Esophagus (tissue), 2 donors: ENCODE data around the gene SYNPO. TPM values are rescaled to one million over a fixed set of nuclear protein-coding genes. Genes with fewer than 3 reads are reported as not detected.

Experiments used
- H3K27ac ChIP-seq, 2 donors: one replicate each; pipeline ENCODE4 v1.5.1; 2013; ENCODE audit warnings: low read depth in 2 of 2, mild to moderate bottlenecking in 2 of 2, inconsistent platforms in 1 of 2, low read length in 1 of 2, moderate library complexity in 1 of 2
- H3K27me3 ChIP-seq, 2 donors: one replicate each; pipeline ENCODE4 v1.6.1; 2013; ENCODE audit warnings: low read length in 2 of 2, control low read depth in 1 of 2, mild to moderate bottlenecking in 1 of 2; ENCODE audit not compliant: insufficient read depth in 2 of 2, control insufficient read depth in 1 of 2
- H3K36me3 ChIP-seq, 2 donors: one replicate each; pipeline ENCODE4 v1.6.1; 2013; ENCODE audit warnings: low read length in 1 of 2; ENCODE audit not compliant: control insufficient read depth in 2 of 2, insufficient read depth in 2 of 2
- H3K4me1 ChIP-seq, 2 donors: one replicate each; pipeline ENCODE4 v1.6.1; 2013; ENCODE audit warnings: low read length in 1 of 2; ENCODE audit not compliant: control insufficient read depth in 2 of 2, insufficient read depth in 2 of 2
- H3K4me3 ChIP-seq, 2 donors: one replicate each; pipeline ENCODE4 v1.5.1; 2013; ENCODE audit warnings: low read length in 2 of 2, mild to moderate bottlenecking in 2 of 2, low read depth in 1 of 2, moderate library complexity in 1 of 2
- H3K9me3 ChIP-seq, 2 donors: one replicate each; pipeline ENCODE4 v1.6.1; 2013; ENCODE audit warnings: mild to moderate bottlenecking in 2 of 2, low read depth in 1 of 2, low read length in 1 of 2, moderate library complexity in 1 of 2; ENCODE audit not compliant: control insufficient read depth in 2 of 2, insufficient read depth in 1 of 2
- WGBS, 2 donors: extraction: QIAGEN DNeasy Blood & Tissue Kit; methylation state at CpG; one replicate each; pipeline ENCODE4 v1.1.7; 2013; 5-methylcytosine and 5-hydroxymethylcytosine counted together
- polyA plus RNA-seq, 2 donors: library from polyadenylated mRNA; stranded (reverse); fragments of 200-250 nt; gene quantifications; one replicate each; pipeline ENCODE4 v1.2.3, GENCODE V29; 2013
- donor health status: healthy with polysubstance abuse.
- donor health status: Bipolar disorder and iron deficiency.

SYNPO gene
- polyA plus RNA-seq, 2 donors = 4.3 to 5.0 TPM

GRCh38 chr5:150598821-150599273 lies 41.6 kb upstream of the SYNPO start:
- peak overlapping the region; percentile 26 to 72 for H3K27ac ChIP-seq
- no peaks in the 10 kb centered on the region for H3K9me3 ChIP-seq
- H3K4me3 ChIP-seq = no peak overlapping the region
- H3K36me3 ChIP-seq = no peaks in the 10 kb centered on the region
- WGBS, 2 donors = 49 to 70% methylated on average over 12 of the region's 12 CpGs
- peaks cover 14 to 18% of the 10 kb centered on the region in 2 donors for H3K4me1 ChIP-seq
- H3K27me3 ChIP-seq = no peaks in the 10 kb centered on the region

GRCh38 chr5:150599281-150599680 lies 41.2 kb upstream of the SYNPO start:
- Histone ChIP-seq H3K27ac (peak overlapping the region in 1 of 2 donors; percentile 51), H3K27me3 (no peaks in the 10 kb centered on the region), H3K4me3 (no peak overlapping the region), H3K36me3 (no peaks in the 10 kb centered on the region), H3K9me3 (no peaks in the 10 kb centered on the region), H3K4me1 (peaks cover 14 to 18% of the 10 kb centered on the region in 2 donors)
- WGBS, 2 donors = 81 to 84% methylated on average over 5 of the region's 5 CpGs

GRCh38 chr5:150599917-150600511 lies 40.4 kb upstream of the SYNPO start:
- Histone ChIP-seq H3K36me3 (no peaks in the 10 kb centered on the region), H3K27me3 (no peaks in the 10 kb centered on the region), H3K4me1 (peaks cover 14 to 18% of the 10 kb centered on the region in 2 donors), H3K4me3 (no peak overlapping the region), H3K9me3 (no peaks in the 10 kb centered on the region), H3K27ac (peak overlapping the region; percentile 28 to 35)
- WGBS, 2 donors = 30 to 33% methylated on average over 11 of the region's 11 CpGs

GRCh38 chr5:150600616-150601490 lies 39.6 kb upstream of the SYNPO start:
- H3K27ac ChIP-seq = peak overlapping the region; percentile 14 to 35
- WGBS, 2 donors = 47 to 53% methylated on average over 25 of the region's 25 CpGs

DNA sequence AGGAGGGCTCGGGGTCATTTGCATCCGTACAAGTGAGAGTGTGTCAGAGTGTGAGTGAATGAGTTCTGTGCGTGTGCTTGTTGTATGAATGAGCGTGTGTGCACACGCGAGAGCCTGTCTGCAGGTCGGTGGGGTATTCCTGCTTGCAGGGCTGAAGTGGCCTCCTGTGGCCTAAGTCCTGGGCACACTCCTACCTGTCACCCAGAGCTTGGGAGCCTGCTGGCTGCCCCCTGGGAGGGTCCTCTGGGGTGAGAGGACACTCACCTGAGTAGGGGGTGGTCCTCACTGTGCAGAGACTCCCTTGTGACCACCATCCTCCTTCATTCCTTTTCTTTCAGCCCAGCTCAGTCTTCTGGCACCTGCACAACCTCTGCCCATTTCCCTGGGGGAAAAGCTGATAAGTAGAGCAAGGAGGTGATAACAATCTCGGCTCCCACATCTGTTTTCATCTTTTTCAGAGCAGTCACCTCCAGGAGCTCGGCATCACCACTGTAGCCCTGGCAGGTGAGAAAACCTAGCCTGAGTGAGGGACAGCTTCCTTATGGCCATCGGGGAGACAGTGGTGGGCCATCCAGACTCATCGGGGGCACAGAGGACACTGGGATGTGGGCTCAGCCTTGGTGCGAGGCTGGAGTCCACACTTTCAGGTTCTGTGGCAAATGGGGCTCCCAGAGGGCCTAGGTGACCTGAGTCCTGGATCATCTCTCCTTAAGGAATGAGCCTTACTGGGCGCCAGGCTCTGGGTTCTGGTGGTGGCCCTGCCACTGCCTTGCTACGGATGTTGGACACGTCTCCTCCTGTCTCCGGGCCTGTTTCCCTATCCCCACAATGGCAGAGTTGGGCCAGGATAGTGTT lies 38.7 kb upstream of the SYNPO start:
- Histone ChIP-seq H3K9me3 (no peaks in the 10 kb centered on the region), H3K27me3 (no peaks in the 10 kb centered on the region), H3K27ac (peak overlapping the region in 1 of 2 donors; percentile 14), H3K4me1 (peaks cover 14 to 18% of the 10 kb centered on the region in 2 donors), H3K36me3 (no peaks in the 10 kb centered on the region), H3K4me3 (no peak overlapping the region)
- 72 to 79% methylated on average over 16 of the region's 16 CpGs for WGBS, 2 donors

More at GRCh38 chr5:150600616-150601490, 39.6 kb upstream of the SYNPO start:
- H3K27me3 ChIP-seq = no peaks in the 10 kb centered on the region
- no peak overlapping the region for H3K4me3 ChIP-seq
- H3K4me1 ChIP-seq = peaks cover 14 to 18% of the 10 kb centered on the region in 2 donors
- H3K9me3 ChIP-seq = no peaks in the 10 kb centered on the region
- H3K36me3 ChIP-seq = no peaks in the 10 kb centered on the region

GRCh38 chr5:150603052-150603451 lies 37.4 kb upstream of the SYNPO start:
- Histone ChIP-seq H3K4me3 (no peak overlapping the region), H3K9me3 (no peaks in the 10 kb centered on the region), H3K27ac (no peak overlapping the region), H3K36me3 (no peaks in the 10 kb centered on the region), H3K27me3 (no peaks in the 10 kb centered on the region), H3K4me1 (peaks cover 14 to 15% of the 10 kb centered on the region in 2 donors)
- 78 to 79% methylated on average over 4 of the region's 4 CpGs for WGBS, 2 donors

DNA sequence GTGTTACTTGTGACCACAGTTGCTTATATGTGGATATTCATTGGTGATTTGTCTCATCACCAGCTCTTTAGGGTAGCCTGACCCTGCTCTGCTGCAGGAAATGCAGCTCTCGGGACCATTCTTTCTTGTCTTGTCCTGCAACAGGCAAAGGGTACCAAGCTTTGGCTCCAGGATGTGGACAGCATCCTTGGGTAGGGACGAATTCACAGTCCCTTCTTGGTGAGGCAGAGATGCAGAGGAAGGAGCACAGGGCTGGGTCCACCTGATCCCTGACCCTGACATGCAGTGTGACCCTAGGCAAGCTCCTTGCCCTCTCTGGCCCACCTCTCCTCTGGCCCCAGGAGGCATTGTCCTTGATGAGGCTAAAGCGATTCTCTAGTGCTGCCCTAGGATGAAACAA lies 37.0 kb upstream of the SYNPO start:
- 85% methylated on average over 3 of the region's 3 CpGs for WGBS, 2 donors
- H3K27ac ChIP-seq = peak overlapping the region; percentile 13 to 14
- no peaks in the 10 kb centered on the region for H3K27me3 ChIP-seq
- H3K4me1 ChIP-seq = peaks cover 13 to 14% of the 10 kb centered on the region in 2 donors
- no peaks in the 10 kb centered on the region for H3K36me3 ChIP-seq
- H3K9me3 ChIP-seq = no peaks in the 10 kb centered on the region
- no peak overlapping the region for H3K4me3 ChIP-seq

DNA sequence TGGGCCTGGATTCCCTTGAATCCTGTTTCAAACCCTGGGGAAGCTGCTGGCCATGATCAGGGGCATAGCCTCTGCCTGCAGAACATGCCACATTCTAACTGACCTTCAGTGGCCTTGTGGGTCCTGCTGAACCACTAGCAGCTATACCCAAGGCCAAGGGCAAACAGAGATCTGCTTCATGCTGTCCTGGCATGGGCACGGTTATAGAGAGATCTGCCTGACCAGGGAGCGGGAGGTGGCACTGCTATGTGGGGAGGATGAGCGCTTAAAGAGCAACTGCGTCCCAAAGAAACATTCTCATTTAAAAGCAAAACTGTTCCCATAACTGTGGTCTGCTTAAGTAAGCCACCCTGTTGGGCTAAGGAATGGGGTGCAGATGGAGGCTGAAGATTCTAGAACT lies 36.5 kb upstream of the SYNPO start:
- Histone ChIP-seq H3K27ac (no peak overlapping the region), H3K27me3 (no peaks in the 10 kb centered on the region), H3K9me3 (no peaks in the 10 kb centered on the region), H3K4me3 (no peak overlapping the region), H3K4me1 (peaks cover 10 to 12% of the 10 kb centered on the region in 2 donors), H3K36me3 (no peaks in the 10 kb centered on the region)
- WGBS, 2 donors = 92 to 95% methylated on average over 4 of the region's 4 CpGs

GRCh38 chr5:150604894-150605440 lies 35.5 kb upstream of the SYNPO start:
- no peak overlapping the region for H3K27ac ChIP-seq
- H3K4me1 ChIP-seq = peaks cover 4 to 7% of the 10 kb centered on the region in 2 donors
- no peaks in the 10 kb centered on the region for H3K27me3 ChIP-seq
- 92 to 94% methylated on average over 6 of the region's 6 CpGs for WGBS, 2 donors
- no peak overlapping the region for H3K4me3 ChIP-seq
- no peaks in the 10 kb centered on the region for H3K9me3 ChIP-seq
- H3K36me3 ChIP-seq = no peaks in the 10 kb centered on the region
